NB4 (cell line): ENCODE data around the gene SLC16A11.
A peak's percentile ranks its signal among the peaks of the same experiment; 100 is the strongest.

Experiments
- DNase-seq: peaks from one replicate; pipeline ENCODE4 v3.0.0; 2010; ENCODE audit warnings: low read depth
- H3K4me3 ChIP-seq: one replicate; pipeline ENCODE4 v1.5.1; 2011; ENCODE audit warnings: mild to moderate bottlenecking, low read depth, low read length, moderate library complexity
- CTCF ChIP-seq: IDR thresholded peaks from one replicate; pipeline ENCODE4 v1.5.1; 2012; ENCODE audit warnings: low read depth, low read length
- MAX ChIP-seq: IDR thresholded peaks from 2 replicates; pipeline ENCODE4 v1.6.1; 2011; ENCODE audit warnings: low read depth, low read length
- MYC ChIP-seq: IDR thresholded peaks from 2 replicates; pipeline ENCODE4 v1.6.1; 2011; ENCODE audit warnings: low read depth, low read length
- POLR2A ChIP-seq: IDR thresholded peaks from 2 replicates; pipeline ENCODE4 v1.6.1; 2011; ENCODE audit warnings: mild to moderate bottlenecking; ENCODE audit not compliant: insufficient read length; ENCODE audit errors: extremely low read depth

SLC16A11 gene

GRCh38 chr17:7018331-7018964, 25.4 kb downstream of the SLC16A11 start:
- TF ChIP-seq MYC = no peak
- no peak for TF ChIP-seq MAX
- no peak for TF ChIP-seq CTCF
- TF ChIP-seq POLR2A = no peak
- no peak for DNase-seq
- no peak overlapping the region for H3K4me3 ChIP-seq

GRCh38 chr17:7017827-7018200, 26.1 kb downstream of the SLC16A11 start:
- peak; percentile 64 for DNase-seq
- no peak for TF ChIP-seq MYC
- TF ChIP-seq POLR2A = no peak
- TF ChIP-seq CTCF = no peak
- no peak for TF ChIP-seq MAX
- H3K4me3 ChIP-seq = no peak overlapping the region

GRCh38 chr17:7016886-7017826, 26.7 kb downstream of the SLC16A11 start:
- no peak for TF ChIP-seq CTCF
- TF ChIP-seq MYC = no peak
- TF ChIP-seq MAX = no peak
- no peak for DNase-seq

GRCh38 chr17:7016418-7016817, 27.5 kb downstream of the SLC16A11 start:
- DNase-seq = no peak
- H3K4me3 ChIP-seq = no peak overlapping the region
- TF ChIP-seq MAX = no peak
- no peak for TF ChIP-seq POLR2A
- no peak for TF ChIP-seq MYC
- TF ChIP-seq CTCF = no peak

More at GRCh38 chr17:7016886-7017826, 26.7 kb downstream of the SLC16A11 start:
- no peak overlapping the region for H3K4me3 ChIP-seq

- TF ChIP-seq POLR2A = no peak
- H3K4me3 ChIP-seq = peak overlapping the region; percentile 66
- DNase-seq = peak; percentile 46
Observed at GRCh38 chr17:7014995-7015958, 28.6 kb downstream of the SLC16A11 start.
